Measurements from ENCODE around the gene ISOC1.

Gene ISOC1

GRCh38 chr5:129096382-129096991 is 1.9 kb downstream of the ISOC1 start:
- no peak for DNase-seq

- DNase-seq: no peak
Observed at GRCh38 chr5:129097498-129098296, 3.1 kb downstream of the ISOC1 start.

- no peak for DNase-seq
Observed at GRCh38 chr5:129098488-129099183, 4.1 kb downstream of the ISOC1 start.

- DNase-seq: no peak
Observed at GRCh38 chr5:129099184-129099569, 4.6 kb downstream of the ISOC1 start.

DNA sequence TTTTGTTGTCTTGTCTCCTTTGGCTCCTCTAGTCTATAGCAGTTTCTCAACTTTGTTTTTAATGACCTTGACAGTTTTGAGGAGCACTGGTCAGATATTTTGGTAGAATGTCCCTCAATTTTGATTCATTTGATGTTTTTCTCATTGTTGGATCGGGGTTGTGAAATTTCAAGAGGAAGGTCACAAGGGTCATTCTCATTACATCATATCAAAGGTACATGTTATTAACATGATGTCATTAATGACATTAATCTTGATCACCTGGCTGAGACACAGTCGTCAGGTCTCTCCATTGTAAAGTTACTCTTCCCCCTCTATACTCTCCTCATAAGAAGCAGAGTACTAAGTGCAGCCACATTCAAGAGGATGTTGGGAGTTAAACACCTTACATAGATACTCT is 7.2 kb downstream of the ISOC1 start:
- DNase-seq: no peak

DNA sequence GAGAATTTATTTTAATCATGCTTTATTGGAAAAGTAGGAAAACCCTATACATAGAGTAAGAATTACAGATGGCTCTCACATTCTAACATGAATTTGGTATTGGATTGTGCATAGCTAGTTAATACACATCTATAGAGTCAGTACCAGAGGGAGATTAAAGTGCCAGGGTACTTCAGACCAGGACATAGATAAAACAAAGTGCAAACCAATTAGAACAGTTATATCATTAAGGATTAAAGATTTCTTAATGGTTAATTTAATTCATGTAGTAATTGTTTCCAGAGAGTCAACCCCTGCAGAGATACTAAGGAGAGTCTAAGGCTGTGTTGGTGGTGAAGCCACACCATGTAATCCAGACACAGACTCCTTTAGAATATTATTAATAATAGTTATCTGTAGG is 8.8 kb downstream of the ISOC1 start:
- no peak for DNase-seq

- DNase-seq: no peak
Observed at GRCh38 chr5:129104915-129105455, 10.4 kb downstream of the ISOC1 start.

- no peak for DNase-seq
Observed at GRCh38 chr5:129107637-129108036, 13.1 kb downstream of the ISOC1 start.

DNA sequence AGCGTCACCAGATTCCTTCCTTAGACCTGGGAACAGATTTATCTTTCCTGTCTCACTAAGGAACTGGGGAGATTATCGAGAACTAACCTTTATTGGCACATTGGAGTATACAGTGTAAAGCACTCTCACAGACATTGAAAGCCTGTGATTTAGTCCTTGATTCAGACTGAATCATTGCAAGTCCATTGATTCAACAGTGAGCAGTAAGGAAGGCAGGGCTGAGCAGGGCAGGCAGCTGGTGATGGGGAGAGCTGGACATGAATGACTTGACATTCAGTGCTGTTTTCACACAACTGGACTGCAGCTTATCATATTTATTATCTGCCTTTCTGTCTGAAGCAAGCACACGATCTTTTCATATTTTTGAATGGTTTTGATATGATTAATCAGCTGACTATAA is 16.2 kb downstream of the ISOC1 start:
- no peak for DNase-seq

GRCh38 chr5:129111351-129111750 is 16.8 kb downstream of the ISOC1 start:
- DNase-seq: no peak

DNA sequence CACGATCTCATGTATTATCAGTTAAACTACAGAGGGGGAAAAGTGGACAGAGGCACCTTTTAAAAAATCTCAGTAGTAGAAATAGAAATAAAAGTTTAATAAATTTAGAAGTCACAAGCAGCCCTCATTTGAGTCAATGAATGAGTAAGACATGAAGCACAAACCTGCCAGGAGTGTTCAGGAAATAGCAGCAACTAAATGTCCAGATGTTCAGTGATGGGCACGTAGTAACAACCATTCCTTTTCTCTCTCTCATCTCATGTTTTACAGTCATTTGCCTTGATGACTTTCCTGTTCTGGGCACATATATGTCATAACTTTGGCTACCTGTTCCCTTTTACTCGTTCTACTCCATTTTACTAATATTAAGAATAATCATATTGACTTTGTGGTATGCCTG is 17.7 kb downstream of the ISOC1 start:
- no peak for DNase-seq

DNA sequence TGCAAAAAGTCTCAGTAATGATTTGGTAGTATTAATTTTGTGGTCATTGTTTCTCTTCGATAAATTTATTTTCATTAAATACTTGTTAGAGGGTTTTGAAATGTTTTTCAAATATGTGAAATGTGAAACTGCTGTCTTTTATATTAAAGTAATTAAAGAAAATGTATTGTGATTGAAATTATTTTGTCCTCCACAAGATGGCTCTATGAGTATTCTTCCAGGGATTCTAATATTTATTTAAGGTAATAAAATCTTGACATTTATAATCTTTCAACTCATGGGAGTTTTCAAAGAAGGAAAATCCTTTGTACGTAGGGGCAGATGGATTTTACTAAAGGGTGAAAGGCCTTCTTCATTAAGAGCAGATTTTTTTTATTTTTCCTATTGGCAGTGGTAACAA is 19.3 kb downstream of the ISOC1 start:
- no peak for DNase-seq

DNA sequence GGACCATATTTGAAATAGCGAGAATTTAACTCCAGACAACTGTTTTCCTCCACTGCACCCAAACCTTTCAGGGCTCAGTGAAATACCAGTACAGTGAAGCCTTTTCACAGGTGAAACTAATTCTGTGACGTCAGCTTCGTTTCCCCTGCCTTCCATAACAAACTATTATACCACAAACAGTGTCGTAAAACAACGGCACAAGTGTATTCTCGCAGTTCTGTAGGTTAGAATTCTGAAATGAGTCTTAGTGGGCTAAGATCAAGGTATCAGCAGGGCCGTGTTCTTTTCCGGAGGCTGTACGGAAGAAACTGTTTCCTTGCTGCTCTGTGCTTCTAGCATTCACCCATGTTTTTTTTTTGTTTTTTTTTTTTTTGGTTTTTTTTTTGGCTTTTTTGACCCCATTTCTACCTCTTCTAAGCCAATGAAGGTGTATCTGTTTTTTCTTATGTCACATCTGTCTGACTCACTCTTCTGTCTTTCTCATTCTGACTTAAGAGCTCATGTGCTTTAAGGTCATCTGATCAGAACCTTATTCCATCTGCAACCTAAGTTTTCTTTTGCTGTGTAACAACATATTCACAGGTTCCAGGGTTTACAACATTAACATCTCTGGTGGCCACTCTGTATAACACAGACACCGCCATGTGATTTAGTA is 20.1 kb downstream of the ISOC1 start:
- no peak for DNase-seq

DNA sequence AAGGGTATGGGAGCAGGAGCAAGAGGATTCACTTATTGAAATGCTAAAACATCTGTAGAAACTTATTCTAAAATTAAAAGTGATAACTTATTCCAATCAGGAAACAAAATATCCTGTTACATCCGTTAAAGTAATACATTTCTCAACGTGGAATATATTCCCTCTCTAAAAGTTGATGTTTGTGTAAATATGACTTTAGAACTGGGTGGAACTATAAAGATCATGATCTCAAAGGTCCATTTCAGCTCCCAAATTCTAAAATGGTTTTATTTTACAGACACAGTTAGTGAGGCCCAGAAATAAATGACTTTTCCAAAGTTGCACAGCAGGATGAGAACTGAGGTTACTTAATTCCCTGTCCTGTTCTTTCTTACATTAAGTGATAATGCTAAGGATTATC is 21.1 kb downstream of the ISOC1 start:
- DNase-seq: no peak

GRCh38 chr5:129116797-129117196 is 22.2 kb downstream of the ISOC1 start:
- DNase-seq: no peak

DNA sequence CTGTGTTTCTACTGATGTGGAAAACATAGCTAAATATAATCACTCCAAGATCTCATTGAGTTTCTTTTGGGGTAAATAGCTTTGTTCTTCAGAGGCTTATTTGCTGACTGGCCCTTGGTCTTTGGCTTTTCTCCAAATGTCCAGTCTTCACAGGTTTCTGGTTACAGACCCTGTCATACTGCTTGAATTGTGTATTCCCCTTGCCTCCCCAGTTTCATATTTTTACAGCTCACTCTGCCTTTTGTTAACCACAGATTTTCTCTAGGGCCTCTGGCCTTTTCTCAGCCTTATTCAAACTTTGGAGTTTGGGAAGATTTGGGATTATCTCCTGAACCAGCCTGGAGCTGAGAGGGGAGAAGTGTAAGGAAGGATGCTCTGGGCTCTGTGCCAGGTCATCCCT is 23.9 kb downstream of the ISOC1 start:
- no peak for DNase-seq

DNA sequence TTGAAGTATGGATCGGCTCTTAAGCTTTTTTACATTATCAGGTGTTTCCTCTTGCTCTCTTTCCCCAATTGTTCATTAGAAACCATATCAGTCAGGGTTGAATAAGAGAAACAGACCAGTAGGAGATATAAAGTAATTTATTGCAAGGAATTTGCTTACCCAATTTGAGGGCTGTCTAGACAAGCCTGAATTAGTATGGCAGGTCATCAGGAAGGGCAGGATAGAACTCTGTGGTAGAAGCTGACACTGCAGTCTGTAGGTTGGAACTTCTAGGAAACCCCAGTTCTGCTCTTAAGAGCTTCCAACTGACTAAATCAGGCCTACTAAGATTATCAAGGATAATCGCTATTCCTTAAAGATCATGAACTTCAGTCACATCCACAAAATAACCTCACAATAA is 24.3 kb downstream of the ISOC1 start:
- no peak for DNase-seq

- DNase-seq: no peak
Observed at GRCh38 chr5:129120158-129120581, 25.6 kb downstream of the ISOC1 start.

DNA sequence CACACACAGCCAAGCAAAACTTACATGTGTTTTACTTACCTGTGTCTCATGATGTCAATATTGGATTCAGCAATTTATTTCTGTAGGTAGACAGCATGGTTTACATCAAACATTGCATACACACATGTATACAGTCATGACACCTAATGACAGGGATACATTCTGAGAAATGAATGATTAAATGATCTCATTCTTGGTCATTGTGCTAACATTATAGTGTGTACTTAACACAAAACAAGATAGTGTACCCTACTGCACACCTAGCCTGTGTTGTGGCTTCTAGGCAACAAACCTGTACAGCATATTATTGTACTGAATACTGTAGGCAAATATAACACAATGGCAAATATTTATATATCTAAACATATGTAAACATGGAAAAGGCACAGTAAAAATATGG is 28.0 kb downstream of the ISOC1 start:
- DNase-seq: no peak

DNA sequence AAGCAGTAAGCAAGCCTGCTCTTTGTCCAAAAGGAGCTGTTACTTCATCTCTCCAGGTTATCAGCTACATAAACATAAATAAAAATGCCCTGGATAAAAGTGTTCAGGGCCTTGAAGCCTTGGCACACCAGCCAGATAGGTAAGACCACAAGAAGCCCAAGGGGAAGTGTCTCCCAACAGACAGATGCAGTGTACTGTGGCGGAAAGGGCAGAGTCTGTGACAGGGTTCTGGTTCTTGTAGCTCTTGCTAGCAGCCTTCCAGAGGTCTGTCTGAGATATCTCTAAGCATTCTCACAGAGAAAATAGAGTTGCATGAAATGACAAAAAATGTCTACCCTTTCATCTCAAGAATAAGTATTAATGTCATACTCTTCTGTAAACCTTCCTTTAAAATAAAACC is 30.1 kb downstream of the ISOC1 start:
- DNase-seq: no peak

DNA sequence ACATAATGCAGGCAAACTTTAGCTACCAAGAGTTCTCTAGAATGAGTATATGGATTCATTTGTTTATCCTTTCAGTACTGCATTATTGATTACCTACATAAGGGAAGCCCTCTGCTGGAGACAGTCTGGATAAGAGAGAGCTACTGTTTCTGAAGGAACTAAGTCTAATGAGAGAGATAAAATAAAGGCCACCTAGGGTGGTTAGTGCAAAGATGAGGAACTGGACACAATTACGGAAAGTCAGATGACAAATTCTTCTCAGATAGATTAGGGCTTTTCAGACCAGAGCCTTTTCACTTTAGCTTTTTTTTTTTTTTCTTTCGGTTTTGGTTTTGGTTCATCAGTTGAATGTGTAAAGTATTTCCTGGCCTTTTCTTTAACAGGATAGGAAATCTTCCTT is 31.3 kb downstream of the ISOC1 start:
- DNase-seq: no peak

- no peak for DNase-seq
Observed at GRCh38 chr5:129133553-129133952, 39.0 kb downstream of the ISOC1 start.

- no peak for DNase-seq
Observed at GRCh38 chr5:129135633-129136032, 41.1 kb downstream of the ISOC1 start.

All from activated naive CD4-positive, alpha-beta T cell (primary cell).